ENCODE data around the gene CPE.

Gene CPE

GRCh38 chr4:165516281-165516833 is 137.5 kb downstream of the CPE start:
- H3K27ac ChIP-seq: no peak overlapping the region
- TF ChIP-seq CTCF (IDR thresholded peaks at IDR 0.05): no peak
- no peak for TF ChIP-seq ZFX (IDR thresholded peaks at IDR 0.05; ENCODE audit: borderline replicate concordance)

- TF ChIP-seq CTCF (IDR thresholded peaks at IDR 0.05) (no peak), ZFX (IDR thresholded peaks at IDR 0.05; ENCODE audit: borderline replicate concordance) (no peak)
- H3K27ac ChIP-seq: no peak overlapping the region
Observed at GRCh38 chr4:165517216-165517615, 138.4 kb downstream of the CPE start.

GRCh38 chr4:165518024-165518616 is 139.3 kb downstream of the CPE start:
- H3K27ac ChIP-seq: no peak overlapping the region
- TF ChIP-seq CTCF (IDR thresholded peaks at IDR 0.05) (no peak), ZFX (IDR thresholded peaks at IDR 0.05; ENCODE audit: borderline replicate concordance) (no peak)

GRCh38 chr4:165518686-165519085 is 139.9 kb downstream of the CPE start:
- H3K27ac ChIP-seq: no peak overlapping the region
- TF ChIP-seq CTCF (IDR thresholded peaks at IDR 0.05): no peak
- TF ChIP-seq ZFX (IDR thresholded peaks at IDR 0.05; ENCODE audit: borderline replicate concordance): no peak

- no peak for TF ChIP-seq CTCF (IDR thresholded peaks at IDR 0.05)
- no peak for TF ChIP-seq ZFX (IDR thresholded peaks at IDR 0.05; ENCODE audit: borderline replicate concordance)
- no peak overlapping the region for H3K27ac ChIP-seq
Observed at GRCh38 chr4:165519591-165519990, 140.8 kb downstream of the CPE start.

- TF ChIP-seq CTCF (IDR thresholded peaks at IDR 0.05): no peak
- H3K27ac ChIP-seq: no peak overlapping the region
Observed at GRCh38 chr4:165520086-165520485, 141.3 kb downstream of the CPE start.

- TF ChIP-seq CTCF (IDR thresholded peaks at IDR 0.05) (no peak), ZFX (IDR thresholded peaks at IDR 0.05; ENCODE audit: borderline replicate concordance) (no peak)
- H3K27ac ChIP-seq: no peak overlapping the region
Observed at GRCh38 chr4:165522050-165522449, 143.2 kb downstream of the CPE start.

Measured in 22Rv1 (cell line).